SHP77 treated with DMSO at 0.1 percent for 48 hours (cell line): ENCODE results near the gene MARCHF3.
"Not testable (repeated sequence)": the region's sequence is repeated elsewhere in the genome, so short reads cannot be mapped to it uniquely, and the experiment has no call there.

Source experiments
- DNase-seq: peaks from one replicate; lab custom pipeline; 2025; lab: John Stamatoyannopoulos, UW

MARCHF3 gene

GRCh38 chr5:126917918-126918614 lies 112.3 kb downstream of the MARCHF3 start:
- DNase-seq: peak; percentile 70

DNA sequence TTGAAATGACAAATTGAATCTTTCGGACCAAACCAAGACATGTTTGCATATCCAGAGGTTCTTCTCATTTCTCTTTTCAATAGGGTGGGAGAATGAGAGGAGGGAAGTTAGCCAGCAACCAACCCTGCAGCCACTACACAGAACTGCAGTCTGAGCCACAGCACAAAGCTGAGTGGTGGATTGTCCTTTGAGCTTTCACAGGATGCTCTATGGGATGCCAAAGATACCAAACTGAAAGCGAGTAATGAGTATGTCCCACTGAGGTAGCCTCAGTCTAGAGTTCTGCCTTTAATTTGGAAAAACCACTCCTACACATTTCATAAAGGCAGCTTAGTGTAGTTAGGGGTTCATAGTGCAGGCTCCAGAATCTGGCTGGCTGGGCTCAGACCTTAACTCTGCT lies 114.9 kb downstream of the MARCHF3 start:
- DNase-seq: no peak

- no peak for DNase-seq
Measured at GRCh38 chr5:126914801-126915436, 115.4 kb downstream of the MARCHF3 start.

- no peak for DNase-seq
Measured at GRCh38 chr5:126912616-126913200, 117.7 kb downstream of the MARCHF3 start.

DNA sequence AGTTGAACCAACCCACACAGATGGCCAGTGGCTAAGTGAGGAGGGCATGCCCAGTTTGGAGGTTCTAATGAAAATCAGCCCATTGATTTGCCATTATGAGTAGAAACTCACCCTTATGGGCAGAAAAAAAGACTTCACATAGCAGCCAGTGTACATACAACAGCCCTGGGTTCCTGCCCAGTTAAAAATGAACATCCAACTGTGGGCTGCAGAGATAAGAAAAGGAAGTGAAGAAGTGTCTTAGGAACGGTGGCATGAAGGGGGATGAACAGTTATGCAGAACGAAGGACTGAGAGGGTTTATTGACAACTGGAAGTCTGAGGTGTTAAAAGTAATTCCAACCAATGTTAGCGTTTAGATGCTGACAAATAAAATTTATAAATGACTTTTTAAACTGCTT lies 118.4 kb downstream of the MARCHF3 start:
- DNase-seq: no peak

- DNase-seq: no peak
Measured at GRCh38 chr5:126909856-126910255, 120.5 kb downstream of the MARCHF3 start.

DNA sequence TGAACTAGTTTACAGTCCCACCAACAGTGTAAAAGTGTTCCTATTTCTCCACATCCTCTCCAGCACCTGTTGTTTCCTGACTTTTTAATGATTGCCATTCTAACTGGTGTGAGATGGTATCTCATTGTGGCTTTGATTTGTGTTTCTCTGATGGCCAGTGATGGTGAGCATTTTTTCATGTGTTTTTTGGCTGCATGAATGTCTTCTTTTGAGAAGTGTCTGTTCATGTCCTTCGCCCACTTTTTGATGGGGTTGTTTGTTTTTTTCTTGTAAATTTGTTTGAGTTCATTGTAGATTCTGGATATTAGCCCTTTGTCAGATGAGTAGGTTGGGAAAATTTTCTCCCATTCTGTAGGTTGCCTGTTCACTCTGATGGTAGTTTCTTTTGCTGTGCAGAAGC lies 126.0 kb downstream of the MARCHF3 start:
- not testable (repeated sequence) for DNase-seq

GRCh38 chr5:126900796-126901195 lies 129.6 kb downstream of the MARCHF3 start:
- no peak for DNase-seq

- no peak for DNase-seq
Measured at GRCh38 chr5:126899476-126899875, 130.9 kb downstream of the MARCHF3 start.

DNA sequence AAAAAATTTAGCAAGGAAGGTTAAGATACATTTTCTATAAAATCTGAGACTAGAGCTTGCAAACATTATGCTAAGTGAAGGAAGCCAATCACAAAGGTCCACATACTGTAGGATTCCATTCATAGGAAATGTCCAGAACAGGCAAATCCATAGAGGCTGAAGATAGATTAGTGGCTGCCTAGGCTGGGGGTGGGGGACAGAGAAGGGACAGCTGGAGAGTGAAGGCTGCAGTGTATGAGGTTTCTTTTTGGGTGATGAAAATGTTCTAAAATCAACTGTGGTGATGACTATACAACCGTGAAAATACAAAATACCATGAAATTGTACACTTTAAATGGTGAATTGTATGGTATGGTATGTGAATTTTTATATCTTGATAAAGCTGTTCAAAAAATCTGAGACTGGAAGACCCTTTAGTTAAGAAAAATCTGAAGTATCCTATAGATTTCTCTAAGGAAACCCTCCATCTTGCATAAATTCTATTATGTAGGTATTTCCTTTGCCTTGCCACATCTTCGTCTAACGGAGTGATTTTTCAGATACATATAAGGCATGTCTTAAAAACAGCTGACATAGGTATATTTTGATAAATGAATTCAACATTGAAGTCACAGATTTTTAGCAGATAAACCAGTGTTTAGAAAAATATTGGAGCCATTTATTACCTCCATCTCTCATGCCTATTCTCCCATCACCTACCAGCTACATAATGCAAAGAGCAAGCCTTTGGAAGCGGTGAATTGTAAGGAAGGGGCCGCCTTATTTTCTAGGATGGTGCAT lies 132.3 kb downstream of the MARCHF3 start:
- DNase-seq: no peak

- no peak for DNase-seq
Measured at GRCh38 chr5:126896170-126896702, 134.1 kb downstream of the MARCHF3 start.

GRCh38 chr5:126895712-126896111 lies 134.6 kb downstream of the MARCHF3 start:
- DNase-seq: not testable (repeated sequence)

GRCh38 chr5:126890414-126890813 lies 139.9 kb downstream of the MARCHF3 start:
- not testable (repeated sequence) for DNase-seq

DNA sequence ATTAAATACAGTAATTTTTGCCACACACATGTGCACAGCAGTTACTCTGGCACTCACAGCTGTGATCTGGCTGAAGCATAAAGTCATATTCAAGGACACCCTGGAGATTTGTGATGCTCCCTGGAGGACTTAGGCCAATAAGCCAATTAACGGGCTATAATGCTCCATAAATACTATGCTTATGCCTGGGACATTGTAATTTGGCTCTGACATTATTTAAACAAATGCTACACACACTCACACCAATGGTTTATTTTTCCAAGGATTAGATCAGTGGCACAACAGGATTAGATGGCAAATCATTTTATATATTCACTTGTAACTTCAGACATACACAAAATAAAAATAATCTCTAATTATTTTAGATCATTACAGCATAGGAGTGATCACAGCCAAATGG lies 142.2 kb downstream of the MARCHF3 start:
- DNase-seq: no peak

- DNase-seq: no peak
Measured at GRCh38 chr5:126884269-126884819, 146.0 kb downstream of the MARCHF3 start.

DNA sequence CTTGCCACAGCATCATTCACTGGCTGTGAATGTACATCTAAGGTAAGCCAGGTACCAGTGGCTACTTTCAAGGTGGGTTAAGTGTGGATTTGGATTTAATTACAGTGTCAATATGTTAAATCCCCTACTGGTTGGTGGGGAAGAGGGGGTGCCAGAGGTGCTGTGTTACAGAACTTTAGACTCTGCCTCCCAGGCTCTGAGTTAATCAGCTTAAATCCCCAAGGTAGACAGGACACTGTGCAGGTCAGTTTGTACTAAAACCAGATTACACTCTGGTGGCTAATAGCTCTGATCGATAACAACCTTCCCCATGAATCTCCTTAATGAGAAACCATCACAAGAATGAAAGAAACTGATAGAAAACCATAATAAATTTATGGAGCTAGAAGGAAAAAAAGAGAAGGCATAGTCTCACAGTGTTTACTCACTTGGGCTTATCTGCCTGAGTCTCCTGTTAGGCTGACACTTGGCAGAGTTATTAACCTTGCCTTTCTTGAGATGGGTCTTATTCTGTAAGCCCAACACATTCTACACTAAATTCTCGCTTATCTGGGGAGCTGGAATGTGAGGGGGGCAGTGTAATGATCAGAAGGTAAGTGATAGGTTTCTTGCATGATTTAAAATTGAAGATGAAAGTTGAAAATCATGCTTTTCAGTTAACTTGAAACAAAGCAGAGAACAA lies 146.7 kb downstream of the MARCHF3 start:
- DNase-seq: no peak

DNA sequence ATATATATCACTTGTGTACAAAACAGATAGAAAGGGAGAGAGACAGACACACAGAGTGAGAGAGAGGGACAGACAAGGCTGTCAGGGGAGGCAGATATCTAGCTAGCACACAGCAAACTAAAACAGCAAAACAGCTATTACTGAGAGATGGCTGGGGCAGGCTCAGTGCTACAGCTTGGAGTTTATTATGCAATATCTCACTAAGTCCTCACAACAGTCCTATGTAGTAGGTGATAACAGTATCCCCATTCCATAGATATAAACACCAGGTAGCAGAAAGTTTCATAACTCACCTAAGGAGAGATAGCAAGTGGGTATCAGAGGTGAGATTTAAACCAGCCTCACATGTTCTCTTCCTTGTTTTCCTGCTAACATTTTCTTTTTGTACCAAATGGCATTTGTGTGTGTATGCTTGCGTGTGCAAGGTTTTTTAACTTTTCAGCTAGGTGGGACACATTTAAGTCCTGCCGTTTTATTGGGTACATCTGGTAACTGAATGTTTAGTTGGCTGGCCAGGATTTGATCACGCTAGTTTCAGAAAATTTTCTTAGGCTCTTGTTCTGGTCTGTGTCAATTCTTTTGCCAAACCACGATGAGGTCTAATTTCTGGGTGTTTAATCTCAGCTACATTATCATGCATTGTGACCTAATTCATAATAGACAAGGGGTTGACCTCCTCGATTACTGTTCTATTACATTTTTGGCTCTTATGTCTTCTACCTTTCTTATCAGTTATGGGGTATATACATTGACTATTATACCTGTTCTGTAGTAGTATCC lies 148.3 kb downstream of the MARCHF3 start:
- DNase-seq: no peak

DNA sequence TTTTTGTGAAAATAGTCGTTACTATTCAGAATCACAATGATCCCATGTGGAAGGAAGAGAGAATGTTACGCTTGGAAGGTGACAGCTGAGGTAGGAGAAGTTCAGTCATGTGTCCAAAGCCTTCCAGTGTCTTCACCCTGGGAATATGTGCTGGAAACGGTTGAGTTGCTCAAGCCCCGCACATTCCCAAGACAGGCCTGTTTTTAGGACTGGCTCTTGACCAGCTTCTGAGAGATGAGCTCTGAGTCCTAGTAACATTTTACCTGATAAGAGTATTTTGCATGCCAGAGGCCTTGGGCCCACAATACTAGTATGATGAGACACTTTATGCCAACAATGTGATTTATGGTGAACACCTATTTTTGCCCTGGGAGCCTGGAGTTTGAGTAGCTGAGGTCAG lies 151.7 kb downstream of the MARCHF3 start:
- no peak for DNase-seq

DNA sequence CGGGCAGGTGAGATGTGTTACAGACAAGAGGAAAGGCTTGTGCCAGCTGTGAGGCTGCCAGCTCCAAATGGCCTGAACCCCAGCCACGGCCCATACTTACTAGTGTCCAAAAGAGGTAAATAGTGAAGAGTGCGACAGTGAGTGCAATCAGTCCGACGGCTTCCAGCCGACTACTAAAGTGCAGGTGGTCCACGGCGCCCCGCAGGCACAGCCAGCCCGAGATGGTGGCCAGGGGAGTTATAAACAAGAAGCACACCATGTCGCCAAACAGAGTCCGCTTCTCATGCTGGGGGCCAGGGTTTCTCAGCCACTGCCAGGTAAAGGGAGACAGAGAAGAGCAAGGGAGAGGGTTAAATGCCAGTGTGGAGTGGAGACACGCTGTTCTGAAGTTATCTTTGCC lies 152.3 kb downstream of the MARCHF3 start:
- DNase-seq: no peak

DNA sequence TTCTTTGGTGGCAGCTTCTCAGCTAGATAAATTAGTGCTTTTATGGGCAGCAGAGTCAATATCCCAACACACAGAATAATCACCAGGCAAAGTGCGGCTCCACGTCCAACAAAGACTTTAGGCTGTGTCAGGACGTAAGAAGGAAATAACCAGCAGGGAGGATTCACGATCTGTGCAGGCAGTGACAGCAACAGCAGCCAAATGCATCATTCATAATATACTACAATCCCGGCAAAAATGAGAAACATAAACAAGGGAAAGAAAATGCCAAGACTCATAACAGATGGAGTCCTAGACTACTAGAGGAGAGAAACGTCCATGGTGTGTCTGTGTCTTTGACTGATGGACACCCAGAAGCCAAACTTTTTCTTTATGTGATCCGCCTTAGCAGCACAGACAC lies 152.8 kb downstream of the MARCHF3 start:
- no peak for DNase-seq

GRCh38 chr5:126875303-126875785 lies 155.0 kb downstream of the MARCHF3 start:
- no peak for DNase-seq
